ENCODE results near the gene TDRD9. TPM values are rescaled to one million over a fixed set of nuclear protein-coding genes. Genes with fewer than 3 reads are reported as not detected.

TDRD9 gene
- total and polyA plus RNA-seq, 2 of the 4 experiments (the other 2 are of a cell fraction) = 0.07 to 0.18 TPM

DNA sequence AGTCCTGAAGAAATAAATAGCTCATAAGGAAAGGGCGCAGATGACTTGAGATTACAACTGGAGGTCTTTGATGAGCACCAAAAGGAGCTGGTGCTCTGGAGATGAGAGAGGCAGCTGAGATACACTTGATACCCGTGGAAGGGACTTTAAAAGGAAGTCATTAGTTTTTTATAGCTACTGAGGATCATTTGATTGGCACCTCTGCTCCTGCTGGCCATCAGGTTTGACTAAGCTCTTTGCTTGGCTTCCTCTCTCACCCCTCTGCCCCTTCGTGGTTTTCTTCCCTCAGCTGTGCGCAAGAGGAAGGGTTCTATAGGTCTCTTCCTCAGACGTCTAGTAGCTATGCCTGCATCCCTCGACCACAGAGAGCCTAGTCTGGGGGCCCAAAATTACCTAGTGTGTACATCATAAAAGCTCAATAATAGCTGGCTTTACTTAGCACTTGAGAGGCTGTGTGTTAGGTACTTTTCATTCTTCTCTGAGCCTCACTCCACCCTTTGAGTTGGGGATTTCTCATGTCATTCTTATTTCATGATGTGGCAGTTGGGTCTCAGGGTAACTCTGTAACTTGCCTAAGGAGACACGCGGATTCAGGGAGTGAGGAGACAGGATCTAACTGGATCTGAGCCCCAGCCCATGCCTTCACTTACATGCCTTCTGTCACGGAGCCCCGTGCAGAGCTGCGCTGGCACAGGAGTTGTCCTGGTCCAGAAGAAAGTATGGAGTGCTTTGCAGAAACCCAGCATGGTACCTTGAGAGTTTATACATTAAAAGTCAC, 88.8 kb downstream of the TDRD9 start:
- Histone ChIP-seq H2BK20ac (ENCODE audit: low read depth, low read length) (no peak overlapping the region), H3K9me1 (ENCODE audit: insufficient read depth, low read length) (no peaks in the 10 kb centered on the region), H3K9ac (ENCODE audit: low read depth, low read length) (no peak overlapping the region), H3K4me1 (ENCODE audit: control insufficient read depth, insufficient read depth, low read length) (no peaks in the 10 kb centered on the region), H3K4me2 (ENCODE audit: low read depth, low read length) (no peak overlapping the region), H2BK15ac (ENCODE audit: low read depth, low read length) (no peak overlapping the region), H3K18ac (ENCODE audit: low read depth, low read length) (no peak overlapping the region), H2AK5ac (ENCODE audit: low read depth, low read length) (no peak overlapping the region), H4K91ac (ENCODE audit: insufficient read depth, low read depth, low read length) (no peak overlapping the region), H2AK9ac (replicated peaks; ENCODE audit: low read depth, low read length, poor library complexity) (no peak overlapping the region), H2BK5ac (ENCODE audit: low read depth, low read length, poor library complexity, severe bottlenecking) (no peak overlapping the region), H3K9me3 (ENCODE audit: control insufficient read depth, insufficient read depth, low read length) (no peaks in the 10 kb centered on the region), H2BK120ac (ENCODE audit: low read depth, low read length) (no peak overlapping the region), H3K36me3 (ENCODE audit: control insufficient read depth, insufficient read depth, low read length) (no peaks in the 10 kb centered on the region), H3K27ac (ENCODE audit: insufficient read depth, low read length) (no peak overlapping the region), H3K56ac (ENCODE audit: extremely low read depth, insufficient read depth, low read length) (no peak overlapping the region), H3K79me1 (ENCODE audit: low read depth in 1 of 2, low read length in 2 of 2) (no peaks in the 10 kb centered on the region), H3K27me3 (ENCODE audit: control insufficient read depth, insufficient read depth, low read length) (peaks cover 2% of the 10 kb centered on the region), H2AFZ (replicated peaks; ENCODE audit: low read length, poor library complexity) (no peak overlapping the region), H3K4me3 (ENCODE audit: insufficient read depth, low read depth, low read length) (no peak overlapping the region), H3K4ac (ENCODE audit: low read depth, low read length) (no peak overlapping the region), H3K23ac (ENCODE audit: low read depth, low read length) (no peak overlapping the region), H4K5ac (ENCODE audit: low read depth, low read length) (no peak overlapping the region), H3K14ac (replicated peaks; ENCODE audit: low read depth, low read length) (no peak overlapping the region), H4K8ac (ENCODE audit: low read depth in 2 of 2, low read length in 2 of 2) (no peak overlapping the region), H4K20me1 (ENCODE audit: insufficient read depth, low read length) (no peaks in the 10 kb centered on the region)
- DNase-seq = no peak
- no TSS peak for BruUV-seq (replicated peaks)
- intact Hi-C loops (cut with micrococcal nuclease) = no loop called here
- 67% methylated on average over 1 of the region's 11 CpGs; no CpG with 5 or more reads in 1 of the 2 experiments for WGBS, 2 experiments (ENCODE audit: extremely low coverage in 2 of 2, insufficient read length in 1 of 2)
- ChIA-PET POLR2A (ENCODE audit: unreplicated experiment) (no interaction called here), CTCF (no interaction called here)
- TF ChIP-seq RFX5 (IDR thresholded peaks at IDR 0.05; ENCODE audit: low read depth, low read length) (no peak), MAFK (IDR thresholded peaks at IDR 0.05; ENCODE audit: low read depth, low read length) (no peak), FOS (IDR thresholded peaks at IDR 0.05; ENCODE audit: low read depth, low read length) (no peak), BHLHE40 (IDR thresholded peaks at IDR 0.05; ENCODE audit: low read depth, low read length) (no peak), MAZ (IDR thresholded peaks at IDR 0.05; ENCODE audit: borderline replicate concordance, low read depth, low read length) (no peak)
- in situ Hi-C loops (cut with MboI; ENCODE audit: low sequenced_read_pairs) = no loop called here
- dilution Hi-C loops (cut with HindIII; ENCODE audit: low sequenced_read_pairs, unreplicated experiment) = no loop called here
- ATAC-seq (ENCODE audit: low read depth) = no peak

All from IMR-90 (cell line).